Skeletal muscle satellite cell (primary cell): ENCODE measurements around the gene ABCA2.

Experiments used
- H3K27me3 ChIP-seq: 2 replicates; pipeline ENCODE4 v1.7.0; 2013; ENCODE audit warnings: low read length; ENCODE audit not compliant: control insufficient read depth, insufficient read depth
- H3K36me3 ChIP-seq: 2 replicates; pipeline ENCODE4 v1.7.0; 2013; ENCODE audit warnings: mild to moderate bottlenecking, control low read depth, low read length; ENCODE audit not compliant: insufficient read depth
- H3K4me1 ChIP-seq: 2 replicates; pipeline ENCODE4 v1.7.0; 2013; ENCODE audit warnings: low read length; ENCODE audit not compliant: control insufficient read depth, insufficient read depth
- H3K4me2 ChIP-seq: 2 replicates; pipeline ENCODE4 v1.7.0; 2013; ENCODE audit warnings: mild to moderate bottlenecking, low read length
- H3K4me3 ChIP-seq: 2 replicates; pipeline ENCODE4 v1.7.0; 2013; ENCODE audit warnings: low read length
- H3K9ac ChIP-seq: 2 replicates; pipeline ENCODE4 v1.7.0; 2013; ENCODE audit warnings: mild to moderate bottlenecking, low read depth, low read length, moderate library complexity
- H3K9me3 ChIP-seq: replicated peaks from 2 replicates; pipeline ENCODE4 v1.7.0; 2013; ENCODE audit warnings: mild to moderate bottlenecking, control low read depth, low read length

The ABCA2 gene

GRCh38 chr9:137015540-137015930 is 12.5 kb downstream of the ABCA2 start:
- H3K4me3 ChIP-seq, result no peak overlapping the region
- H3K36me3 ChIP-seq, result peaks cover 9% of the 10 kb centered on the region
- H3K4me2 ChIP-seq, result no peak overlapping the region
- H3K27me3 ChIP-seq, result no peaks in the 10 kb centered on the region
- H3K9ac ChIP-seq, result no peak overlapping the region
- no peaks in the 10 kb centered on the region for H3K4me1 ChIP-seq
- no peaks in the 10 kb centered on the region for H3K9me3 ChIP-seq

- Histone ChIP-seq H3K36me3 (peaks cover 9% of the 10 kb centered on the region), H3K4me3 (no peak overlapping the region), H3K4me2 (no peak overlapping the region), H3K27me3 (no peaks in the 10 kb centered on the region), H3K9me3 (no peaks in the 10 kb centered on the region), H3K4me1 (no peaks in the 10 kb centered on the region), H3K9ac (no peak overlapping the region)
Measured at GRCh38 chr9:137014776-137015539, 13.1 kb downstream of the ABCA2 start.

- no peaks in the 10 kb centered on the region for H3K4me1 ChIP-seq
- H3K4me2 ChIP-seq, result no peak overlapping the region
- H3K9ac ChIP-seq, result no peak overlapping the region
- no peaks in the 10 kb centered on the region for H3K9me3 ChIP-seq
- H3K4me3 ChIP-seq, result no peak overlapping the region
- peaks cover 12% of the 10 kb centered on the region for H3K36me3 ChIP-seq
- H3K27me3 ChIP-seq, result no peaks in the 10 kb centered on the region
Measured at GRCh38 chr9:137014166-137014565, 13.9 kb downstream of the ABCA2 start.

GRCh38 chr9:137013571-137013940 is 14.5 kb downstream of the ABCA2 start:
- Histone ChIP-seq H3K36me3 (peaks cover 12% of the 10 kb centered on the region), H3K9ac (no peak overlapping the region), H3K27me3 (no peaks in the 10 kb centered on the region), H3K4me3 (no peak overlapping the region), H3K4me1 (no peaks in the 10 kb centered on the region), H3K9me3 (no peaks in the 10 kb centered on the region), H3K4me2 (no peak overlapping the region)

- no peaks in the 10 kb centered on the region for H3K27me3 ChIP-seq
- H3K4me1 ChIP-seq, result no peaks in the 10 kb centered on the region
- no peak overlapping the region for H3K4me2 ChIP-seq
- no peak overlapping the region for H3K4me3 ChIP-seq
- H3K9ac ChIP-seq, result no peak overlapping the region
- H3K9me3 ChIP-seq, result no peaks in the 10 kb centered on the region
- peaks cover 12% of the 10 kb centered on the region for H3K36me3 ChIP-seq
Measured at GRCh38 chr9:137012694-137013570, 15.1 kb downstream of the ABCA2 start.

GRCh38 chr9:137011907-137012675 is 15.9 kb downstream of the ABCA2 start:
- Histone ChIP-seq H3K9ac (no peak overlapping the region), H3K36me3 (peaks cover 9% of the 10 kb centered on the region), H3K4me1 (no peaks in the 10 kb centered on the region), H3K9me3 (no peaks in the 10 kb centered on the region), H3K4me2 (no peak overlapping the region), H3K27me3 (no peaks in the 10 kb centered on the region), H3K4me3 (no peak overlapping the region)

- Histone ChIP-seq H3K4me2 (no peak overlapping the region), H3K27me3 (no peaks in the 10 kb centered on the region), H3K4me1 (no peaks in the 10 kb centered on the region), H3K4me3 (no peak overlapping the region), H3K9ac (no peak overlapping the region), H3K9me3 (no peaks in the 10 kb centered on the region), H3K36me3 (peaks cover 6% of the 10 kb centered on the region)
Measured at GRCh38 chr9:137011156-137011555, 16.9 kb downstream of the ABCA2 start.

- Histone ChIP-seq H3K4me3 (no peak overlapping the region), H3K4me2 (no peak overlapping the region), H3K9me3 (no peaks in the 10 kb centered on the region), H3K27me3 (no peaks in the 10 kb centered on the region), H3K4me1 (no peaks in the 10 kb centered on the region), H3K36me3 (peaks cover 3% of the 10 kb centered on the region), H3K9ac (no peak overlapping the region)
Measured at GRCh38 chr9:137009938-137010732, 17.9 kb downstream of the ABCA2 start.

- no peak overlapping the region for H3K4me3 ChIP-seq
- no peak overlapping the region for H3K4me2 ChIP-seq
- no peaks in the 10 kb centered on the region for H3K4me1 ChIP-seq
- peaks cover 3% of the 10 kb centered on the region for H3K36me3 ChIP-seq
- no peak overlapping the region for H3K9ac ChIP-seq
- H3K9me3 ChIP-seq, result no peaks in the 10 kb centered on the region
- H3K27me3 ChIP-seq, result no peaks in the 10 kb centered on the region
Measured at GRCh38 chr9:137009217-137009616, 18.8 kb downstream of the ABCA2 start.

- Histone ChIP-seq H3K27me3 (no peaks in the 10 kb centered on the region), H3K9ac (no peak overlapping the region), H3K4me2 (no peak overlapping the region), H3K9me3 (no peaks in the 10 kb centered on the region), H3K36me3 (peaks cover 3% of the 10 kb centered on the region), H3K4me1 (no peaks in the 10 kb centered on the region), H3K4me3 (no peak overlapping the region)
Measured at GRCh38 chr9:137008312-137008711, 19.7 kb downstream of the ABCA2 start.

- Histone ChIP-seq H3K9ac (no peak overlapping the region), H3K4me2 (no peak overlapping the region), H3K9me3 (no peaks in the 10 kb centered on the region), H3K27me3 (no peaks in the 10 kb centered on the region), H3K4me3 (no peak overlapping the region), H3K36me3 (peaks cover 3% of the 10 kb centered on the region), H3K4me1 (no peaks in the 10 kb centered on the region)
Measured at GRCh38 chr9:137007816-137008270, 20.2 kb downstream of the ABCA2 start.
